SHP77 (cell line): ENCODE measurements around the gene ERG.

Source experiments
- DNase-seq, 2 experiments: peaks; one replicate each; lab custom pipeline; 2025; lab: John Stamatoyannopoulos, UW

ERG gene

DNA sequence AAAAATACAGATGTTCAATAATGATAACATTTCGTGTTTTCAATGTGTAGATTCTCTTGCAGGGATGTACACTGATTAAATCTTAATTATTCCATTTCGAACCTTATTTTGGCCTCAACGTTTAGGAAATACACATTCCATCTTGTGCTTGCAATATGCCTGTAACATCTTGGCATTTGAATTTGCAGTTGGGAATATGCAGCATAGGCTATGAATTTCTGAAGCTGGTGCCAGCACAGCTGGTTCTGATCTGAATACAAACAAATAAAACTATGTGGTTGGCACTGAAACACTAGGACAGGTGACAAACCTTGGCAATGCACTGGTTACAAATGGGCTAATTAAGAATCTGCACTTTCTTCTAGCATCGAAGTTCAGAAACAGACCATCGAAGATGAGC lies 108.4 kb downstream of the ERG start:
- DNase-seq, result no peak

- DNase-seq, result no peak
These were observed 109.0 kb downstream of the ERG start for GRCh38 chr21:38389354-38389676.

- DNase-seq, result no peak
These were observed 109.5 kb downstream of the ERG start for GRCh38 chr21:38388647-38389353.

GRCh38 chr21:38388203-38388602 lies 110.1 kb downstream of the ERG start:
- no peak for DNase-seq

GRCh38 chr21:38386967-38387366 lies 111.3 kb downstream of the ERG start:
- no peak for DNase-seq

DNA sequence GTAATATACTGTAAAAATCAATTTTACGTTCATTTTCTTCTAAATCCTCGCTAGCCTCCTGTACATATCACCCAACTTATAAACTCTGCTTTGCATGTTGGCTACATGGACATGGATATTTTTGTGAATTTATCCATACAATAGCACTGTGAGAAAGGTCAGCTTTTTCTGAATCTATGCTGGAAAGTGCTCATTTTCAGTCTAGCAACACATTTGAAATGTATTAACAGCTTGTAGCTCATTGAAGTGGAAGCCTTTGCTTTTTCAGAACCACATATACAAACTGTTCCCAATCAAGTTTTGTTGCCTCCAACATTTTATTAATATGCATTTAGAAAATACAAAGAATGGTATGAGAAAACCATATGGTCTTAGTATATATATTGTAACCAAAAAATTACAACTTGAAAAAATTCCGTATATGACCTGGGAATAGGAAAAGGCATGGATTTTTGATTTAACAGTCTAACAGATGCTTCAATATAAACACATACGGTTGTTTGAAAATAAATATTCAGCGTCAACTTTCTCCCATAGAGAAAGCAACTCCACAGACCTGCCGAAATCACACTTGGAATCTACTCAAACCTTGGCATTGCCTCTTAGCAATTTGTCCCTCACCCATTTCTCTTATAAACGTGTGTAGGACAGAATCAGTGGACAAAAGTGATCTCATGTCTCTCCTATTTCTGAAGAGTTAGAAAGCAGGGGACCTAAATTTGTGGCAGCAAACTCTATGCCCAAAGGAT lies 112.7 kb downstream of the ERG start:
- no peak for DNase-seq

- no peak for DNase-seq
These were observed 113.4 kb downstream of the ERG start for GRCh38 chr21:38384675-38385426.

DNA sequence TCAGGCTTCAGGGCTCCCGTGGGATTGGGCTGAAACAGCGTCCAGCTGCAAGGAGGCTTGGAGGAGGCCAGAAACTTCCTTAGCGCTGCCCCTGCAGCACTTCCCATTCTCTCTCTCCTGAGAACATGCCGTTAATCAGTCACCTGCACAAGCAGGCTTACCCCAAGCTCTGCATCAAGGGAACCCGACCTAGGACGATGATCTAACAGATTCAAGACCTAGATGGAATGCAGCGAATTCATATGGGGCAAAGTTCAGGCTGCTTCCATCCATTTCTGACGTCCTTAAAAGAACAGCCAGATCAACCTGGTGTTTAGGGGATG lies 114.1 kb downstream of the ERG start:
- no peak for DNase-seq

- DNase-seq, result no peak
These were observed 114.7 kb downstream of the ERG start for GRCh38 chr21:38383411-38384237.

- no peak for DNase-seq
These were observed 117.7 kb downstream of the ERG start for GRCh38 chr21:38380481-38381137.

- no peak for DNase-seq
These were observed 119.1 kb downstream of the ERG start for GRCh38 chr21:38379147-38379546.

- no peak for DNase-seq
These were observed 120.8 kb downstream of the ERG start for GRCh38 chr21:38377165-38378088.

GRCh38 chr21:38376693-38377092 lies 121.6 kb downstream of the ERG start:
- DNase-seq, result no peak

DNA sequence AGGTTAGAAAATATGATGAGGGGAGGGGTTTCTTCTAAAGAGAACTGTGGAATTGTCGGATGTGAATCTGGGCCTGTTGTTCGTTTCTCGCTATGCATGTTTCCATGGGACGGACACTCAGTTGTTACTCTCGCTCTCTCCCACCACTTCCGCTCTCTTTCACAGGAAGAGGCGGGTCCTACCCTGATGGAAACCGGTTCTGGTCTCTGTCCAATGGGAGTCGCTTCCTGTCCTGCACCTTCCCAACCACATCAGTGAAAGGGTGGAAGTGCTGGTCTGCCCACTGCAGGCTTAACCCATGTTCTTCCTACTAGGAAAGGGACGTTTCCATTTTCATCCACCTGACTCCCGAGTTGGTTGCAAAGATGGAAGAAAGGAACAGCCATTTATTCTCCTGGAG lies 122.0 kb downstream of the ERG start:
- DNase-seq, result no peak

GRCh38 chr21:38367646-38368045 lies 130.6 kb downstream of the ERG start:
- DNase-seq, result no peak

- no peak for DNase-seq
These were observed 132.8 kb downstream of the ERG start for GRCh38 chr21:38365521-38365920.

DNA sequence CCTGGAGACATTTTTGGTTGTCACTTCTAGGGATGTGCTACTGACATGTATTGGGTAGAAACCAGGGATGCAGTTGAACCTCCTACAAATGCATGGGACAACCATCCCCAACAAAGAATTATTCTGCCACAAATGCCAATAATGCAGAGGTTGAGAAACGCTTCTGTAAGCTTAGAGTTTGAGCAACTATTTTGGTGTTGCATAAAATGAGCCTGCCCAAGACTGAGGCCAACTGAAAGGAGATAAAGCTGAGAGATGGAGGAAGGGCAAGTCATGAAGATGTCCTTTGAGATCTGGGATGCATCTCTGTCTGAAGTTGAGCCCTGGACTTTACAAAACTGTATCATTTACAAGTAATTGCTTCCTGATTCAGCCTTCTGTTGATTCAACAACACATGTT lies 134.6 kb downstream of the ERG start:
- DNase-seq, result no peak

- DNase-seq, result no peak
These were observed 137.0 kb downstream of the ERG start for GRCh38 chr21:38361324-38361723.

DNA sequence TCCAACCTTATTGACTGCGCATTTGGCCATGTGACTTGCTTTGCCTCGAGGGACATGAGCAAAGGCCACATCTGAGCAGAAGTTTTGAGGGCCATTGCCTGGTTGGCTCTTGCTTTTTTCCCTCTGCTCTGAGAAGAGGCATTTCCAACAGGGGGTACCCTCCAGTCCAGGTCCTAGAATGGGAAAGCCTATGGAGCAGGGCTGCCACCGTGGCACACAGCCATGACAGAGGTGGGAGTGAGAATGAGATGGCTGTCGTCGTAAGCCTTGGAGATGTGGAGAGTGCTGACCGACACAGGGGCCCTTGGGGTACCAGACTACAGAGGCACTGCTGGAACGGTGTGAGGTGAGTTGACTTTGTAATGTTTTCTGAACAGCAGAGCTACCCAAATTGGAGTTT lies 138.4 kb downstream of the ERG start:
- DNase-seq, result no peak

GRCh38 chr21:38359090-38359489 lies 139.2 kb downstream of the ERG start:
- no peak for DNase-seq

- no peak for DNase-seq
These were observed 139.6 kb downstream of the ERG start for GRCh38 chr21:38358666-38359065.
